Measurements from ENCODE around the gene ARID5B.

Gene ARID5B

GRCh38 chr10:62121187-62121530 is 219.7 kb downstream of the ARID5B start:
- no peak for DNase-seq (ENCODE audit: extremely low read depth in 1 of 2, low read depth in 1 of 2)

GRCh38 chr10:62127975-62128374 is 226.5 kb downstream of the ARID5B start:
- DNase-seq (ENCODE audit: extremely low read depth in 1 of 2, low read depth in 1 of 2), result no peak

- no peak for DNase-seq (ENCODE audit: extremely low read depth in 1 of 2, low read depth in 1 of 2)
Observed at GRCh38 chr10:62130948-62131347, 229.4 kb downstream of the ARID5B start.

- DNase-seq (ENCODE audit: extremely low read depth in 1 of 2, low read depth in 1 of 2), result no peak
Observed at GRCh38 chr10:62131724-62132123, 230.2 kb downstream of the ARID5B start.

- DNase-seq (ENCODE audit: extremely low read depth in 1 of 2, low read depth in 1 of 2), result no peak
Observed at GRCh38 chr10:62133618-62134017, 232.1 kb downstream of the ARID5B start.

GRCh38 chr10:62136931-62137330 is 235.4 kb downstream of the ARID5B start:
- DNase-seq (ENCODE audit: extremely low read depth in 1 of 2, low read depth in 1 of 2), result no peak
